ENCODE data around the gene KCTD10.

KCTD10 gene

DNA sequence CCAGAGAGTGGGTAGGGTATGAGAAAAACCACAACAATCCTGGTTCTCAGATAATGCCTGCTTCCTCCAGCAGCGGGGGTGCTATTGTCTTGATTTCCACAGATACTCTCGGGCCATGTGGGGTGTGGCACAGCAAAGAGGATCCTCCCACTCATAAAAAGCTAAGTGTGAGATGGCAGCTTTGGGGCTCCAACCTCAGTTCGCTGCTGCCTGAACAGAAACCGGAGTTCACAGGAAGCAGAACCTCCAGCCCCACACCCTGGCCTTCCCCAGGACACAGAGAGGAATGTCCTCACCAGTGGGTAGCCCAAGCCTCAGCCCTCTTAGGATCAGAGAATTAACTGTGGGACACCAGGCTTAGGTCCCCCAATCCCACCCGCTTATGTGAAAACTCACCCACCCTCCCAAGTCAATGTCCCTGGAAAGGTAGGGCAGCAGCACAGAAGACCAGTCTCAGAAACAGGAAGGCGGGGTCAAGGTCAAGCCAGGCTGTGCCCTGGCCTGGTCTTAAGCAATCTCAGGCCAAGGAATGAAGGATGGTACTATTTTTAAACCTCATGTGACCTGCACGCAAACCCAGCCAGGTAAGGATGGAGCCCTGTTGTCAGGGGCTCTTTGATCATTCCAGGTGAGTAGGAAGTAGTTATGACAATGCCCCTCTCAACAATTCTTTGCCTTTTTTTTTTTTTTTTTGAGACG is 9.0 kb downstream of the KCTD10 start:
- no peak for DNase-seq

GRCh38 chr12:109466821-109467220 is 10.3 kb downstream of the KCTD10 start:
- no peak for DNase-seq

- no peak for DNase-seq
These were observed 10.8 kb downstream of the KCTD10 start for GRCh38 chr12:109466305-109466704.

DNA sequence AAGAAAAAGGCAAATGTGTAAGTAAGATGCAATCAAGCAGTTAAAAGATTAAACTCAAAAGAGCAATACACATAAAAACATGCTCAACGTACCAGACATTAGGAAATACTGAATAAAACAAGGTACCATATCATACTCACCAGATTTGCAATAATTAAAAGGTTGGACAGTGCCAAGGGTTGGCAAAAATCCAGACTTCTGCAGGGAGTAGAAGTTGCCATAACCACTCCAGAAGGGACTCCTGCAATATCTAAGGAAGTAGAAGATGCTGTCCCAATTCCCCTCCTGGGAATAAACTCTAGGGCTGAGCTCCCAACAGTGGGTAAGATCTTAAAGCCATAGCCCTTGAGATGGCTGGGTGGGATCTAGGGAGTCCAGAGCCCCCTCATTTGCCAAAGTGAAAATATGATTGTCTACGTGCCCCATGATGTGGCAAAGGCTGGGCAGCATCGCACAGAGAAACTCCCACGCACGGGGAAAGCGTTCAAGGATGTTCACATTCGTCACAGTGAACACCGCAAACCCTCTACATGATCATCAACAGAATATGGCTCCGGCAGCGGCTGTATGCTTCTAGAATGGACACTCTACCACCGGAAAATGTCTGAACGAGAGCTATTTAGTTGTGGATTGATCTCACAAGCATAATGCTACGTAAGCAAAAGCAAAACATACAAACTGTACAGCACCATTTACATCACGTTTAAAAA is 12.3 kb downstream of the KCTD10 start:
- no peak for DNase-seq

DNA sequence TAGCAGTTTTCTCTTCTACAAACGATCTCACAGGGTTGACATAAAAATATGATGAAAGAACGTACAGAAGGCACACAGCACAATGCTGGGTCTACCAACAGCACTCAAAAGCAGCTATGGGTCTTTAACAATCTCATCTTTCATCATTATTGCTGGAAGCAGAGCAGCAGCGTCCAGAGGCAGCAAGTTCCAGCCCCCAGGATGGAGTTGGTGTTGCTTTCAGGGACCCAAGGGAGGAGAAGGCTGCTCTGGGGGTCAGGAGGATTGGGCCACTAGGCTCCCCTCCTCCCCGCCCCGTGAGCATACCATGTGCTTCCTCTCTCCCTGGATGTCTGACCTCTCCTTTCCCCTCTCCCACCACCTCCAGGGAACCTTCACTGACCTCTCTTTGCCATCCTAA is 13.3 kb downstream of the KCTD10 start:
- DNase-seq: no peak

DNA sequence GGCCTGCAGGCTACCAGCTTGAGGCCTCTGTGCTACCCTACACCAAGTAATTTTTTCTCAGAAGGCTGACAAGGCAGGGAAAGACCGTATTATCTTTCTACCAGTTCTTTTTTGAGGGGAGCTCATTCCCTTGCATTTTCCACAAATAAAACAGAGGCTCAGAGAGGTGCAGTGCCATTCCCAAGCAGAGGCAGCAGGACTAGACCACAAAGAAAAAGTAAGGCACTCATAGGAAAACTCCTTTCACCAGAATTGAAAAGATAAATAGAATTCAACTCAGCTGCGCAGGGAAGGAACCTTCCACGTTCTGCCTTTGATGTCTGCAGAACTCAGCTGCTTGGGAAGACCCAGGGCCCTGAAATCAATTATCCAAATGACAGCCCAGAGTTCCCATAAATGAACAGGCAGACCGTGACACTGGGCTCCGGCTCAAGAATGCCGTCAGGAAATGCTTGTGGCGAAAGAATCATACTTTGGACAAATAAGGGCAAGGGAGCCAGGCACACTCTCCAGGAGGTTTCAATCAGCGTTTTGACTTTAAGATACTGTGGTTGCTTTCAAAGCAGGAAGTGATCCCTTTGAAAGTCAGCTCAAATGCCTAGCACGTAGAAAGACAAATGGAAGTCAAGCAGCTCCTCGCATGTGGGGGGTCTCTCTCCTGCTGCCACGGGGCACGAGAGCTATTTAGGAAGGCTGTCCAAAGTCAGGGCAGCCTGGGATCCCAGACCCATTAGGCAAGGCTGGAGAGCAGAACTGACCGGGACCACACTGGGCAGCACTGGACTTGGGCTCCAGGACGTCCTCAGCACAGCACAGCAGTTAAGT is 14.0 kb downstream of the KCTD10 start:
- DNase-seq: no peak

GRCh38 chr12:109461846-109462756 is 15.0 kb downstream of the KCTD10 start:
- DNase-seq: no peak

DNA sequence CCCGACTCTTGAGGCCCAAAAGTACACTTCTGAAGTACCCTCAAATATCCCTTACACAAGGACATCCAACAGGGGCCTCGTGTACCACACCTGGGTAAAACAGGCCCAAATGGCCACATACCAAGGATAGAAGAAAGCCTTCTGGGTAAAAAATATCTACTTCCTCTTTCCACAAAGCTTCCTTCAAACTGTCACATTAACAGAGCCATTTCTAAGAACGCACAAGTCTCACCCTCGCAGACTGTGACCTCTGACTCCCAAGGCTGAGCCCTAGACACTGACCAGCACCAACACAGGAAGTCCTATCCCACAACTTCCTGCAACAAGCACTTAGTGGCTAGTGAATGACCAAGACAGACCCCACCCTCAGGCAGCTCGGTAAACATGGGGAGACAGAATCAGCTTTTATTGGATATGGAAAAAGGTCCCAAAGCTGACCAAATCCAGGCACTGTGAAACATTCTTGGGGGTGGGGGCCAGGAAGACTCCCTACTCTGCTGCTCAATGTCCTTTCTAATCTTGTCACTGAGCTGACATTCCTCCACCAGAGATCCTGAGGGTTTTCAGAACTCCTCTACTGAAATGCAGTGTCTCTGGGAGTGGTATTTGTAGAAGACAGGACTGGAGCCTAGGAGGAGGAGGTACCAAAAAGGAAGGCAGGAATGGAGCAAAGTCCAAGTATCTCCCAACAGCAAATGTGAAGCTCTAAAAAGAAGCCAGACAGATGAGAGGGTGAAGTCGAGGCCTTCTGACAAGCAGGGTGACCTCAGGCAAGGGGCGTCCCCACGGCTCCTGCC is 15.9 kb downstream of the KCTD10 start:
- DNase-seq: no peak

GRCh38 chr12:109460538-109460937 is 16.6 kb downstream of the KCTD10 start:
- no peak for DNase-seq

DNA sequence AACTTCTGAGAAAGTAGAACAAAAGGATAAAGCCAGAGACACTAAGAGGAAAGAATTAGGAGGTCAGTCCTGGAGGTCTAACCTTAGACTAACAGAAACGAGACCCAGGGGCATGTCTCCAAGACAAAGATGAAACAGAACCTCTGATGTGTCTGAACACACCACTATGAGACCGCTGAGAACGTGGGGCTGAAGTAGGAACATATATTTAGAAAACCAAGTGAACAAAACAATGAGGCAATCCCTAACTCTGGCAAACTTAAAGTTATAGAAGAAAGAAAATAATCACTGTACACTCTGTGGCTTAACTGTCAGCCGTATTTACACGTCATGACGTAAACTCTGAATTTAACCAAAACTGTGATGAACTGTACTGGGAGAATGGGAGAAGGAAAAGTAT is 17.9 kb downstream of the KCTD10 start:
- no peak for DNase-seq

DNA sequence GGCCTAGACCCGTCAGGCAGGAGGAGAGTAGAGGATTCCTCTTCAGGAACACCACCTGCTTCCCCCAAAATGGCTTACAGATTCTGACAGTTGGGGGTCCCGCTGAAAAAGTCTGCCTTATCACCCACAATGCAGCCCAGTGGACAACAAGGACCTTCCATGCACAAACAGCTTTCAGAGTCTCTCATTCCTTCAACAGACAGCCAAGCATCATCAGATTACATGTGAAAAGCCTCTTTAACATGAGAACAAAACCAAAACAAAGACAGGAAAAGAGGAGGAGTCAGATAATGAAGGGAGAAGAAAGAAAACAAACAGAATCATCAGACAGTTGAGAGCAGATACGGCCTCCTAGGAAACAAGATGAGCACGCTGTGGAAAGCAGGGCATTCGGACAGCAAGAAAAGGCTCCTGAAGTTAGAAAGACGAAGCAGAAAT is 18.3 kb downstream of the KCTD10 start:
- no peak for DNase-seq

- DNase-seq: no peak
These were observed 19.0 kb downstream of the KCTD10 start for GRCh38 chr12:109458086-109458485.

- no peak for DNase-seq
These were observed 21.4 kb downstream of the KCTD10 start for GRCh38 chr12:109455706-109456105.

DNA sequence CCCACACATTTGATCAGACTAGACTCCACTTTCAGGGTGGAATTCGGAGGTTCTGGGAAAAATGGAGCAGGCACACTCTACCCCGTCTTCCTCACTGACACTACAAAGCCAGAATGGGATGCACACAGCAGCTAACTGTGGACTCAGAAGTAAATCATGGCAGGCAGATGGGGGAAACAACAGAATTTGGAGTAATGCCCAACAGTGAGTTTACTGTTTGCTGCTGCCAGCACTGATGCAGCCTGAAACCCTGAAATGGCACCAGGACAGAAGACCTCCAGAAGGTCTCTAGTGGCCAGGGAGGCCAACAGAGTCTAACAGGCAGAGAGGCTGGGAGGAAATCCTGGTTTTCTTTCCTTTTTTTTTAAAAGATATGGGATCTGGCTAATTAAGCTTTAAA is 24.6 kb downstream of the KCTD10 start:
- peak; percentile 15 for DNase-seq

DNA sequence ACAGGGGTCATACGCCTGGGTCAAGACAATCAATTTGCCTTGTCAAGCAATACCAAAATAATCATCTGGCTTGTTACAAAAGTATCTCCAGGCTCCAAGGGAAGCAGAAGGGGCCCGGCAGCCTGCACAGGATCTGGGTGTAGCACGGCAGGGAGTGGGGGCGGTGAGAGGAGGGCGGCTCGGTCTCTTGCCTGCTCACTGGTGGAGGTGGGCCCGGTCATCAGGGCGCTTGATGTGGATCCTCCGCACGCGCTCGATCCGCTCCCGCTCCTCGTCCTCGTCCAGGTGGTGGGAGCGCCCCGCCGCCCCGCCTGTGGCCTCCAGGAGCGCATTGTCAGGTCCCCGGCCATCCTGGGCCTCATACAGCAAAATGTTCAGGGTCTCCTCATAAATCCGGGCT is 25.7 kb downstream of the KCTD10 start:
- no peak for DNase-seq

- no peak for DNase-seq
These were observed 26.1 kb downstream of the KCTD10 start for GRCh38 chr12:109450980-109451379.

DNA sequence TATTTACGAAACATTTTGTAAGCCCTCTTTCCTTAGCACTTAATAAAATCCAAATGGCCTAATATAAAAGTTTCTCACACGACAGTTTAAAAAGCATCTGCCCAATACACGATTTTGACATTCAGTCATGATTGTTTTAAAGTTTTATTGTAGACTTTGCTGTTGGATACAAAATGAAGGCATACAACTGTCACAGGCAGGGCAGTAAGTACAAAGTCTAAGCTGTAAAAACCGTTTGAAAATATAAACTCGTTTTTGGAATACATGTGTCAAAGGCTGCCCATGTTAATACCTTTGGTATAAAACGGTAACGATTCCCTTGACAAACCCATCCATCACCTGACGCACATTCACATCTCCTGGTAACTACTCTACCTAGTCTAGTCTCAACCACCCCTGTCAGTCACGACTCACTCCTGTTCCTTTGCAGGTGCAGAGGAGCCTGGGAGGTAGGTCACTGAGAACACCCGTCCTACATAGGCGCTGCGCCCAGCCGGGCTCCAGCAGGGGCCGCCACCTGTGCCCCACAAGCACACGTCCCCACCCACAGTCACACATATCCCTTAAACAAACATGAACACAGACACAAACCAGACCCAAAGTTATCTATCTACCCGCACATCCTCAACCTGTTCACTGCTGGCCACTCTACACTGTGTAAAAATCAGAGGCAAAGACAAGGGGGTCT is 27.1 kb downstream of the KCTD10 start:
- no peak for DNase-seq

GRCh38 chr12:109448707-109449390 is 28.3 kb downstream of the KCTD10 start:
- no peak for DNase-seq

DNA sequence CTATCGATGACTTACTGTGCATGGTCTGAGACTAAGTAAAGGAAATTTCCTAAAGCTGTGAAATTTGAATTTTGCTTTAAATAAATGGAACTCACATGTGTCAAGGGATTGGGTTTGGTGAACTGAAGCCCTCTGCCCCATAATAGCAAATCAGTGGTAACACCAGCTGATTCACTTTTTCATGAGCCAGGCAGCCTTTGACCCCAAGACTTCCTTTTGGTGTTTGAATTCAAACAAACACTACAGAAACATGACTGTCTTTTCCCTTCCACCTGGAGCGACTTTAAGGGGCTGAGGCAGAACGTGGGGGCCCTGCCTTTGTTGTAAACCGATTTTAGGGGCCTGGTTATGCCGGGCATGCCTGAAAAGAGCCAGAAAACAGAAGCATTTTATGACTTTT is 28.8 kb downstream of the KCTD10 start:
- DNase-seq: no peak

DNA sequence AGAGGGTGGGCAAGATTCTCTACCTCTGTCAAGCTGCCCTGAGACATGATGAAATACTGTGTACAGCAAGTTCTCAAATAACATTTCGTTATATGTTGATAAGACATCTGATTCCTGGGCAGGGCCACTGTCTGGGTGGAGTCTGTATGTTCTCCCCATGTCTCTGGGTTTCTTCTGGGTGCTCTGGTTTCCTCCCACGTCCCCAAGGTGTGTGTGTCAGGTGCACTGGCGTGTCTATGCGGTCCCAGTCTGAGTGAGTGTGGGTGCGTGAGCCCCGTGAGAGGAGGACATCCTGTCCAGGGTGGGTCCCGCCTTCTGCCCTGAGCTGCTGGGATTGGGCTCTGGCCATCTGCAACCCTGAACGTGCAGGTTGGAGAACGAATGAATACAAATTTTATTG is 29.6 kb downstream of the KCTD10 start:
- no peak for DNase-seq

DNA sequence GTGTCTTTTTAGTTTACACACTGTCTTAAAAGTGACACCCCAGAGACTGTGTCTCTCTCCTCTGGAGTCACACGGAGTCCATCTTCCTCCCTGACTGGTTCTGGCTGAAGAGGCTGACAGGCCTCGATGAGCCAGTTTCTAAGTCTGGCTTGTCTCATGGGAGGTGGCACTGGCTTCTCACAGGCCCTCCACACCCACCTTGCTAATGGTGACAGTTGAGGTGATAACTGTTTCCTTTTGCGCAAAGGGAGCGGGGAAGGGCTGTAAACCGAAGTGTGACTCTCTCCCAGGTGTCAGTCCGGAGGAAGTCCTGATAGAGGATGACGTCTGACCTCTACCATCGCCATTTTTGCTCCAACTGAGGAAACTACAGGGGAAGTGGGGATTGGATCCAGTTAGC is 30.2 kb downstream of the KCTD10 start:
- no peak for DNase-seq
